Measurements from ENCODE around the gene ACOT11.
"Not testable (repeated sequence)": the region's sequence is repeated elsewhere in the genome, so short reads cannot be mapped to it uniquely, and the experiment has no call there.

The ACOT11 gene

GRCh38 chr1:54611621-54612020 is 63.6 kb downstream of the ACOT11 start:
- DNase-seq: no peak

- DNase-seq: no peak
Measured at GRCh38 chr1:54614024-54614423, 66.0 kb downstream of the ACOT11 start.

GRCh38 chr1:54614563-54614962 is 66.5 kb downstream of the ACOT11 start:
- no peak for DNase-seq

GRCh38 chr1:54615531-54616279 is 67.7 kb downstream of the ACOT11 start:
- no peak for DNase-seq

GRCh38 chr1:54619749-54620148 is 71.7 kb downstream of the ACOT11 start:
- DNase-seq: no peak

GRCh38 chr1:54623216-54624007 is 75.4 kb downstream of the ACOT11 start, which contains the start of gene FAM151A:
Gene FAM151A (minus strand): TSS chr1:54623525. CDS start chr1:54623395, 130 bp downstream.
- no peak for DNase-seq

- DNase-seq: no peak
Measured at GRCh38 chr1:54624466-54625464, 76.7 kb downstream of the ACOT11 start.

- no peak for DNase-seq
Measured at GRCh38 chr1:54627196-54627595, 79.2 kb downstream of the ACOT11 start.

GRCh38 chr1:54635804-54636203 is 87.8 kb downstream of the ACOT11 start:
- not testable (repeated sequence) for DNase-seq

- DNase-seq: not testable (repeated sequence)
Measured at GRCh38 chr1:54636461-54637446, 88.7 kb downstream of the ACOT11 start.

- DNase-seq: no peak
Measured at GRCh38 chr1:54640361-54640760, 92.3 kb downstream of the ACOT11 start.

- no peak for DNase-seq
Measured at GRCh38 chr1:54640863-54641836, 93.1 kb downstream of the ACOT11 start, which contains the start of gene MROH7. Gene MROH7 (plus strand): TSS chr1:54641786. CDS start chr1:54652927, 11,141 bp downstream.

- DNase-seq: no peak
Measured at GRCh38 chr1:54643736-54644135, 95.7 kb downstream of the ACOT11 start.

- DNase-seq: no peak
Measured at GRCh38 chr1:54645806-54646676, 98.0 kb downstream of the ACOT11 start.

GRCh38 chr1:54649130-54649898 is 101.3 kb downstream of the ACOT11 start:
- no peak for DNase-seq

- no peak for DNase-seq
Measured at GRCh38 chr1:54649921-54650320, 101.9 kb downstream of the ACOT11 start.

GRCh38 chr1:54650417-54650816 is 102.4 kb downstream of the ACOT11 start:
- DNase-seq: no peak

GRCh38 chr1:54651608-54652007 is 103.6 kb downstream of the ACOT11 start:
- no peak for DNase-seq
